Occipital lobe (tissue), 2 donors: ENCODE results near the gene PPARA. TPM values are rescaled to one million over a fixed set of nuclear protein-coding genes. Genes with fewer than 3 reads are reported as not detected.
"Not testable (repeated sequence)": the region's sequence is repeated elsewhere in the genome, so short reads cannot be mapped to it uniquely, and the experiment has no call there.

ENCODE experiments used
- DNase-seq: peaks from one replicate; lab custom pipeline; 2025; lab: John Stamatoyannopoulos, UW
- total RNA-seq: library from RNA; depleted of rRNA; stranded (reverse); fragments of >200 nt; gene quantifications from one replicate; pipeline ENCODE4 v1.2.3, GENCODE V29; 2014

The PPARA gene
- total RNA-seq, 1 donor from 2014 or later: 3.3 TPM

DNA sequence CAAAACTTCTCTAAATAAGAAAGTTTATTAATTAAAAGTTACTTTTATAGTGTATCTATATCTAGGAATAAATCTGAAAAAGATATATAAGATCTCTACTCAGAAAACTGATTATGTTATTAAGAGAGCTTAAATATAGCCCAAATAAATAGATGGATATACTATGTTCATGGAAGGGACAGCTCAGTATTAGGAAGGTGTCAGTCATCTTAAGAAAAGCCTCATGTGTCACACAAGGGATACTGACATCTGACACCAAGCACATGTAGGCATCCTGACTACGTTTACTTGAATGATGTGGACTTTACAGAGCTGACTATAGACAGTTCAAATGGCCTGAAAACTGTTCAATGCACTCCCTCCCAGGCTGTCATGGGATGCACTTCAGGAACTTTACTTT is 19.3 kb downstream of the PPARA start:
- DNase-seq: no peak

GRCh38 chr22:46171940-46172339 is 21.6 kb downstream of the PPARA start:
- DNase-seq: no peak

DNA sequence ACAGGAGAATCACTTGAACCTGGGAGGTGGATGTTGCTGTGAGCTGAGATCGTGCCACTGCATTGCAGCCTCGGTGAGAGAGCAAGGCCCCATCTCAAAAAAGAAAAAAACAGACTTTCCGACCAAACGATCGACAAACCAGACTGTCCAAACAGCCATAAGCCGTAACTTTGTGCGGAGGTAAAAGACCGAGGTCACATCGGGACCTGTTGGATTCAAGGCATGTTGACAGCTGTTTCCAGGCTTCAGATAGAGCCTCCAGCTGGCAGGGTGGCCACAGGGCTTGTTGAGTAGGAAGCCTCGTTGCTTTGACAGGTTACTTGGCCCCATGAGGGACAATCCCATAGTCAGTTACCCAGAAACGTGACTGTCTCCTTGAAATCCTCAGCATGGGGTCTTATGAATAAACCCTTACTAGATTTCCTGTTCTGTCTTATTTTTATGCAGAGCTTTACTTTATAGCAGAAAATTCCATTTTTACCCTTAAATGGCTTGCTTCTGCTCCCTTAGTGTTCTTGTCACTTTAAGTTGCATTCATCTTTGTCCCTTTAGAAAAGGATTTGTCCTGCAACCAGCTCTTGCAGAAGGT is 22.3 kb downstream of the PPARA start:
- no peak for DNase-seq

- no peak for DNase-seq
These were observed 22.8 kb downstream of the PPARA start for GRCh38 chr22:46173152-46173551.

DNA sequence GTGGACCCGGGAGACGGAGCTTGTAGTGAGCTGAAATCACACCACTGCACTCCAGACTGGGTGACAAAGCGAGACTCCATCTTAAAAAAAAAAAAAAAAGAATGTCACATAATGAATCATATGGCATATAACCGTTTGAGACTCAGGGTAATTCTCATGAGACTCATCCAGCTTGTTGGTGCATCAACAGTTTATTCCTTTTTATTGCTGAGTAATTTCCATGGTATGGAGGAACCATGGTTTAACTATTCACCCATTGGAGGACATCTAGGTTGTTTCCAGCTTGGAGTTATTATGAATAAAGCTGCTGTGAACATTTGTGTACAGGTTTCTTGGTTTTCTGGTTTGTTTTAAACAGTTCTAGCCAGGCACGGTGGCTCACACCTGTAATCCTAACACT is 25.3 kb downstream of the PPARA start:
- no peak for DNase-seq

GRCh38 chr22:46176508-46177003 is 26.2 kb downstream of the PPARA start:
- no peak for DNase-seq

- DNase-seq: no peak
These were observed 28.6 kb downstream of the PPARA start for GRCh38 chr22:46178755-46179505.

GRCh38 chr22:46179748-46180147 is 29.4 kb downstream of the PPARA start:
- DNase-seq: no peak

DNA sequence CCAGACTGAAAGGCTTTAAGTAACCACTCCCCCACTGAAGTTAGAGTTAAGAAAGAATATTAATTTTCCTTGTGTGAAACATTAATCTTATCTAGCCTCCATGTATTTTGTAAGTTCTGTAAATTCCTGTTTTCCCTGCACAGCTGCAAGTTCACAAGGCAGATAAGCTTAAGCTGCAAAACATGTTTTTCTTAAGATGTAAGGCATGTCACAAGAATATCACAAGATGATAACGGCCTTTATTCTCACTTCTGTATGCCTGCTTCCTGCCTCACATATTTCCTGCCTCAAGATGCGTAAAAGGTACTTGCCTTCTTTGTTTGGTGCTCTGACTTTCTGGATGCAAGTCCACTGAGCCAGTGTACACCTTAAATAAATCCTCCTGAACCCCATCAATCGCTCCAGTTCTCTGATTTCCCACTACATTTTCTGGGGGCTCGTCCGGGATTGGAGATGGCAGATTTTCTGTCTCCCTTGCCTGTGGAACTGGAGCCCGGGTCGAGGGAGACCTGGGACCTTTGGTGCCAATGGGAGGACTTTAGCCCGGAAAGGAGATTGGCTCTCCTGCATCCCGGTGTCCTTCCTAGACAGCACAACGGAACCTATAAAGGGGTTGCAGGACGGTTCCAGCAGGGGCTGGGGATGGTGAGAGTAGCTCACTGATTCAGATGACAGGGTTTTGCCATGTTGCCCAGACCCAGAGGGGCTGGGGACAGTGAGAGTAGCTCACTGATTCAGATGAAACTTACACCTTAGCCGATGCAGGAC is 30.2 kb downstream of the PPARA start:
- DNase-seq: no peak

DNA sequence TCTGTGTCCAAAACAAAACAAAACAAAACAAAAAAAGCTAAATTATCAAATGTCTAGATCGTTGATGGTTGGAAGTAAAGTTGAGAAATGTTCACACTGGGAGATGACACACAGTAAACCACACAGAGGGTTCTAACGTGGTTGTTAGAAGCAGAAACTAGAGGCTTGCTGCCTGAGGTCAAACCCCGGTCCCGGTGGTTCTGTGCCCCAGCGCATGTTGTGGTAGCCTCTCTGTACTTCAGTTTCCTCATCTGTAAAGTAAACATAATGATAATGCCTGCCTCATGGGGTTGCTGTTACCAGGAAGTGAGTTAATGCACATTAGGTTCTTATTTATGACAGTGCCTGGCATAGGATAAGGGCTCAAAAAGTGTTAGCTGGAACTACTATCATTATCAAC is 33.4 kb downstream of the PPARA start:
- no peak for DNase-seq

DNA sequence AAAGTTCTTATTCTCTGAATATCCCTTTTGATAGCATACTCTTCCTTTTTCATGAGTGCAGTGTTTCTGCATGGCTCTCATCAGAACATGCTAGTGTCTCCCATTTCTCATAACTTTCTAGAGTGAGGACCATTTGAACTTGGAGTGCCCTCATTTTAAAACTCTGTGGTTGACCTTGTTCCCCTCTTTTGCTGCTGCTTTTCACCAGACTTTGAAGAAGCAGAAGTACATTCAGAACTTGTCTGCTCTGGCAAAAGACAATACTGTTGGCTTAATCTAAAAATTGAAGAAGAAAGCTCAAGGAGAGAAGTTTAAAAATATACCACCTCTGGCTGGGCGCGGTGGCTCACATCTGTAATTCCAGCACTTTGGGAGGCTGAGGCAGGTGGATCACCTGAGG is 35.0 kb downstream of the PPARA start:
- no peak for DNase-seq

DNA sequence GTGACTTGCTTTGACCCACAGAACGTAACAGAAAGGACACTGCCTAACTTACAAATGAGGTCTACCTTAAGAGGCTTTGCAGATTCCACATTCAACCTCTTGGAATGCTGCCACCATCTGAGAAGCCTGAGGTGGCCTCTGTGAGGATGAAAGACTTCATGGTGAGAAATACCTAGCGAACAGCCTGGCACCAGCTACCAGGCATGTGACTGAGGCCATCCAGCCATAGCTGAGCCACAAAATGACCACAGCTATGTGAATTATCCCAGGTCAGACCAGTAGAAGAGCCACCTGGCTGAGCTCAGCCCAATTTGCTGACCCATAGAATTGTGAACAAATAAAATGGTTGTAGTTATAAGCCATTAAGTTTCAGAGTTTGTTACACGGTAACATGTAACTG is 37.5 kb downstream of the PPARA start:
- DNase-seq: no peak

- no peak for DNase-seq
These were observed 42.1 kb downstream of the PPARA start for GRCh38 chr22:46192210-46192993.

DNA sequence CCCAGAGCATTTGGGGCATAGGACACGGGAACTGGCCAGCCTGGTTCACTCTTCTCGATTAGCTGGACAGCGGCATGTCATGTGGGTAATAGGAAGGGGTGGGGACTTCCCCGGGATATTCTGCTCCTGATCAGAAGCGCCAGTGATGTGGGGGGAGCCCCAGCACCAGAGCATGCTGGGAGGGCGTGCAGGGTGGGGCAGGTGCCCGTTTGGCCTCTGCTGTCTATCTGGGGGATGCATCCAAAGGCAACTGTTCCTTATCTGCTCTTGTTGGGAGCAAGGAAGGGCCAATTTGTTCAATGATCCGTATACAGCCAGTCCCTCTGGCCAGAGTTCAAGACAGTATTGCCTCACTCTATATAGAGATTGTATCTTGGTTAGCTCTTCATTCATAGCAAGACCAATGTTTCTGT is 43.6 kb downstream of the PPARA start:
- no peak for DNase-seq

- DNase-seq: no peak
These were observed 45.3 kb downstream of the PPARA start for GRCh38 chr22:46195487-46196165.

- DNase-seq: no peak
These were observed 46.0 kb downstream of the PPARA start for GRCh38 chr22:46196278-46196677.

DNA sequence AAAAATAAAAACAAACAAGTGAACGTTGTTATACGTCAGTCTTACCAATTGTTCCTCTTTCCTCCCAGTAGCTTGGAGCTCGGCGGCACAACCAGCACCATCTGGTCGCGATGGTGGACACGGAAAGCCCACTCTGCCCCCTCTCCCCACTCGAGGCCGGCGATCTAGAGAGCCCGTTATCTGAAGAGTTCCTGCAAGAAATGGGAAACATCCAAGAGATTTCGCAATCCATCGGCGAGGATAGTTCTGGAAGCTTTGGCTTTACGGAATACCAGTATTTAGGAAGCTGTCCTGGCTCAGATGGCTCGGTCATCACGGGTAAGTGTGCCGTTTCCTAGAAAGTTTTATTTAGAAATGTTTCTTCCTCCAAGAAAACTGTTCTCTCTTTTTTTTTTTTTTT is 47.9 kb downstream of the PPARA start:
- DNase-seq: no peak

DNA sequence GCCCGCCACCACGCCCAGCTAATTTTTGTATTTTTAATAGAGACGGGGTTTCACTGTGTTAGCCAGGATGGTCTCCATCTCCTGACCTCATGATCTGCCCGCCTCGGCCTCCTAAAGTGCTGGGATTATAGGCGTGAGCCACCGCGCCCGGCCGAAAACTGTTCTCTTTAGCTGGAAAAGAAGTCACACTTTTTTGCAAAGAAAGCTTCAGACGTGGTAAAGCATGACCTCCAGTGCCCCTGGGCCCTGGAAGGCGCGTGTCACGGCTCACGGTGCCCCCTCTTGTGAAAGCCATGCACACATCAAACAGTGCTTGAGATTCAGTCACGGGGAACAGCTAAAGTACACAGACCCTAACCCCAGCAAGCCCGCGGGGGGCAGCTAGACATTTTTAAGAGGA is 48.5 kb downstream of the PPARA start:
- not testable (repeated sequence) for DNase-seq

DNA sequence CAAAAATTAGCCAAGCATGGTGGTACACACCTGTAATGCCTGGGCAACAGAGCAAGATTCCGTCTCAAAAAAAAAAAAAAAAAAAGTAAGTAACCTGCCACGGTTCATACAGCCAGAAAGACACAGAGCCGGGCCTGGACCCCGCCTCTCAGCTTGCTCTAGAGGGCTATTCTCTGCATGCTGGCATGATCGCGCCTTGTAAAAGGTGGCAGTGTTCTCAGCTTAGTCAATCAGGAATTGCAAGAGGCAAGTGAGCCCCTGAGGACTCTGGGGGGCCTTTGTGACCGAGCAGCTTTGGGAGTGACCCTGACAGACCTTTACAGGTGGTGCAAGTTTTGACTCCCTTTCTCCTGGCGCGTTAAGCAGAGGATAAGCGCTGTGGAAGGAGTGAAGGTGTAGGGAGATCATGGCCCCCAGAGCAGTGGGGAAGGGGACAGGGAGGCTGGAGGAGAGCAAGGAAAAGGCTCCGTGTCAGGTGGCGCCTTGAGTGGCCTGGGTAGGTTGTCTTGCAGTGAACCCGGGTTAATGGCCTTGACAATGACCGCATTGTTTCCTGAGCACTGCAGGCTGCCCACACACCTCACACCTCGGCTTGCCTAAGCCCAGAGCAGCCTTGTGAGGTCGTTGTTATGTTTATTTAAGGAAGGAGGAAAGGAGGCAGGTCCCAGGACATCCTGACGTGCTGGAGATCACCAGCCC is 50.9 kb downstream of the PPARA start:
- no peak for DNase-seq

- no peak for DNase-seq
These were observed 52.7 kb downstream of the PPARA start for GRCh38 chr22:46202897-46203600.
